Activated CD8-positive, alpha-beta memory T cell treated with anti-CD3 and anti-CD28 coated beads for 36 hours (primary cell): Measurements from ENCODE around the gene NSUN3. TPM values are rescaled to one million over a fixed set of nuclear protein-coding genes. Genes with fewer than 3 reads are reported as not detected.

Source experiments
- CTCF ChIA-PET: fragments of 350-600 bp; sonication (Branson Sonifier 250); formaldehyde crosslinking; loops from one replicate; lab custom pipeline; 2021; ENCODE audit warnings: antibody characterized with exemption; lab: Charles Lee
- POLR2A ChIA-PET: fragments of 350-600 bp; sonication (Branson Sonifier 250); formaldehyde crosslinking; loops from one replicate; lab custom pipeline; 2021; ENCODE audit warnings: antibody characterized with exemption; lab: Charles Lee
- total RNA-seq, 2 experiments: library from RNA; stranded (reverse); gene quantifications; one replicate each; pipeline ENCODE4 v1.2.3, GENCODE V29; 2021

NSUN3 gene
- total RNA-seq, 2 experiments from 2014 or later: 13.2 to 14.0 TPM

DNA sequence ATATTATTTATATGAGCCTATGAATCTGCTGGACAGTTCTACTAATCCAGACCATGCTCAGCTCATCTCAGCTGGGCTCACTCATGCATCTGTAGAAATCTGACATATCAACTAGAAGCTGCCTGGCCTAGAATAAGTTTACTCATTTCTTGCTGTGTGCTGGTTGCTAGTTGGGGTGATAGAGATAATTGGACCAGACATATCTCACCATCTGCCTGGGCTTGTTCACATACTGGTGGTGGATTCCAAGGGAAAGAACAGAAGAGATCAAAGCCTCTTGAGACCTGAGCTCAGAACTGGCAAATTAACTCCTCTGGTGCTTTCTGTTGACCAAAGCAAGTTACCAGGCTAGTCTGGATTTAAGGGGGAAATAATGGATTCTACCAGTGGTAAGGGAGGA lies 109.1 kb downstream of the NSUN3 start:
- ChIA-PET CTCF (no interaction called here), POLR2A (no interaction called here)

DNA sequence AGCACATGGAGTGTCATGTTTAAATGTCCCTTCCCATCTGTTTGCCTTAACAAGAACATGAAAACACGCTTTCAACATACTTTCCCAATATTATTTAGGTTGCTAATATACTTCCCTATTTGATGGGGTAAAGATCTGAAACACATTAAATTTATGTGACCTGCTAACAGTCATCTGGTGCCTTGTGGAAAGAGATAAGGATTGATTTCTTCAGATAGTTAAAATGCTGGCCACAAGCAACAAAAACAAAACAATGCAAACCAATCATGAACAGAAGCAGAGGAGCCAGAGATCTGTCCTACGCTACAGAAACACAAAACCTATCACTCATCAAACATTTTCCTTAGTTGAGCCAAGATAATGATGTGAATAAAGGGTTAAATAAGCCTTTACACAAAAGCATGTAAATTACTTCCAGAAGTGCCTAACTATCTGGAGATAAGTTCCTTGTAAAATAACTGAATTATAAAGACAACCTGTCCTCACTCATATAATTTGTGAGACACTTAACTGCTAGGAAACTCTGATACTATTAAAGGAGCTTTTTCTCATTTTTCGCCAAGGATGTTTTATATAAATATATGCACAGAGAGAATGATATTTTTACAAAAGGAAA lies 109.9 kb downstream of the NSUN3 start:
- CTCF ChIA-PET: no interaction called here
- POLR2A ChIA-PET: no interaction called here

DNA sequence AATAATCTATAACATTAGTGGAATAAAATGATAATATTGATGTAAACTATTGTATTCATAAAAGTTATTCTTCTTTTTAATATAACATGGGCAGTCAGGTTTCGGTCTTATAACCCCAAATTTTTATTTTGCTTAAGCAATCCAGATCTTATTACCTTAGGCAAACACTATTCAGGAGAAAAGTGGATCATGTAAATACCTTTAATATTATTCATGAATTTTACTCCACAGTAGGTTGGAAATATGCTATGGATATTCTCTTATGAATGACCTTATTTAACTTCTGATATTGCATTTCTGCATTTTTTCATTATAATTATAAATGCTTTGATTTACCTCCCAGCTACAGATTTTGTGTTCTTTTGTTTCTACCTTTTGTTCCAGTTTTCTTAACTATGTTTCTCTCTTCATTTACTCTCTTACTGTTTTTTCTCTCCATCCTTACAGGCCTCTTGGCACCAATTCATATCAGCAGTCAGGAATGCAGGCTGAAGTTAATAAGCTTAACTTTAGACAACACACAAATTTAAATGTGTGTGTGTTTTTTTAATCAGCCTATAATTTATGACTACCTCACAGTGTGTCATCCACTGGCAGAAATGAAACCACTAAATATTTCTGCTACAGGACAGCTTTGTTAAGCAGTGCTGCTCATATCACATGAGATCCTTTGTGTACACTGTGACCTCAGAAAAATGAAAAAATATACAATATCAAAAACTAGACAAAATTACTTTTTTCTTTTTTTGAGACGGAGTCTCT lies 111.0 kb downstream of the NSUN3 start:
- ChIA-PET POLR2A (no interaction called here), CTCF (no interaction called here)

DNA sequence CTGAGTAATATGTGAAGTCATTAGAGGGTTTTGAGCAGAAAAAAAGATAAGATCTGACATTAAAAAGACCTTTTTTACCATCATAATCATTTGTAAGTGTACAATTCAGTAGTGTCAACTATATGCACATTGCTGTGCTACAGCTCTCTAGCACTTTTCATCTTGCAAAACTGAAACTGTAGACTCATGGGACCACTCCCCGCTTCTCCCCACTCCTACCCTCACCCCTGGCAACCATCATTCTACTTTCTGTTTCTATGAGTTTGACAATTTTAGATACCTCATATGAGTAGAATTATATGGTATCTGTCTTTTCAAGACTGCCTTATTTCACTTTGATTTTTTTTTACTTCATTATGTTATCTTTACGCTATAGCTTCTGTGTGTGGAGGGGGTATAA lies 112.8 kb downstream of the NSUN3 start:
- POLR2A ChIA-PET: no interaction called here
- CTCF ChIA-PET: no interaction called here

DNA sequence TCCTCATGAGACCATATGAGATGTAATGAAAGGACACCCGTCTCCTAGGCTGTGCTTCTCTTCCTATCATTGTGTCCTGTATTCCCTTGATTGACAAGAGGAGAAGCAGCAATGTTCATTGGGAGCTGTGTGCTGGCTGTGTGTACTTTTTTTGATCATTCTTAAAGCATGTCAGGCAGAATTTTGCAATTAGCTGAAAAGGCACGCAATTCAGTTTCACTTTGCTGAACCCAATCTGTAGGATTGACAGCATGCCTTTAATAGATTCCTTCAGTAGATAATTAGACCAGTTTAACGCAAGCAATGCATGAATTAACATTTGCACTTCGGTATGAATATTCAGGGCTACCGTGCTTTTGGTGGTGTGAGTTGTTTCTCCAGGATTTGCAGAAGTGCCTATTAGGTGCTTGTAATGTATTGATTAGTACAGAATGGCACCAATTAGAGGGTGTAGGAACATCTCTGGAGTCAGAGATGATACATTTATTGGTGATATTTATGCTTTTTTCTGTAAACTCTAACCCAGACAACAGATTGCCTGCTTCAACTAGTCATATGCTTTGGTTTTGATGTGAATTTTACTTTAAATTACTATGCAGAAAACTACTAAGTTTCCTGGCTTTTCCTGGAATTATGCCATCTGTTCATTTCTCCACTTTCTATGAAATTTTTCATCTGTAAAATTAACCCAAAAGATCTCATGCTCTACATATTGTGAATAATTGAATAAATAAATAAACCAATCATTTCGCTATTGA lies 114.3 kb downstream of the NSUN3 start:
- POLR2A ChIA-PET: no interaction called here
- CTCF ChIA-PET: no interaction called here

Other genes starting within 250 kb of the NSUN3 start
- gene PROS1, start 89.2 kb upstream of the NSUN3 start, total RNA-seq: under 1 TPM; 0.57 to 0.80 TPM
- gene ARL13B, start 82.9 kb upstream of the NSUN3 start, total RNA-seq: 10 to 100 TPM; 15.3 to 15.6 TPM
- gene STX19, start 34.5 kb upstream of the NSUN3 start, total RNA-seq: not detected
- 1 to 10 TPM; 6.3 to 8.1 TPM for gene DHFR2, start 145 bp upstream of the NSUN3 start, total RNA-seq